Hepatocyte (in vitro differentiated cells): ENCODE results near the gene POU2F2. TPM values are rescaled to one million over a fixed set of nuclear protein-coding genes. Genes with fewer than 3 reads are reported as not detected.

ENCODE experiments used
- DNase-seq: peaks from one replicate; pipeline ENCODE4 v3.0.0-alpha.2; 2016; ENCODE audit warnings: low spot score
- H2AFZ ChIP-seq: fragments of 200-600 bp; sonication (generic); 2 replicates; pipeline ENCODE4 v1.6.0; 2016; ENCODE audit warnings: antibody characterized with exemption, mild to moderate bottlenecking
- H3K27ac ChIP-seq: fragments of 200-600 bp; sonication (generic); 2 replicates; pipeline ENCODE4 v1.5.1; 2016; ENCODE audit warnings: mild to moderate bottlenecking
- H3K27me3 ChIP-seq: fragments of 200-600 bp; sonication (generic); 2 replicates; pipeline ENCODE4 v1.6.1; 2016
- H3K36me3 ChIP-seq: fragments of 200-600 bp; sonication (generic); replicated peaks from 2 replicates; pipeline ENCODE4 v1.5.1; 2016; ENCODE audit warnings: low read depth; ENCODE audit not compliant: insufficient read depth
- H3K4me1 ChIP-seq: fragments of 200-600 bp; sonication (generic); 2 replicates; pipeline ENCODE4 v1.5.1; 2016; ENCODE audit warnings: mild to moderate bottlenecking, moderate library complexity; ENCODE audit not compliant: insufficient read depth
- H3K4me2 ChIP-seq: fragments of 200-600 bp; sonication (generic); 2 replicates; pipeline ENCODE4 v1.6.0; 2016
- H3K4me3 ChIP-seq: fragments of 200-600 bp; sonication (generic); 2 replicates; pipeline ENCODE4 v1.5.1; 2016; ENCODE audit warnings: mild to moderate bottlenecking
- H3K79me2 ChIP-seq: fragments of 200-600 bp; sonication (generic); 2 replicates; pipeline ENCODE4 v1.6.0; 2017; ENCODE audit warnings: mild to moderate bottlenecking
- H3K9me2 ChIP-seq: fragments of 200-600 bp; sonication (generic); replicated peaks from 2 replicates; pipeline ENCODE4 v1.6.0; 2017; ENCODE audit warnings: mild to moderate bottlenecking; ENCODE audit not compliant: insufficient read depth
- H3K9me3 ChIP-seq: fragments of 200-600 bp; sonication (generic); 2 replicates; pipeline ENCODE4 v1.5.1; 2016; ENCODE audit warnings: low read depth, mild to moderate bottlenecking
- H4K20me1 ChIP-seq: fragments of 200-600 bp; sonication (generic); 2 replicates; pipeline ENCODE4 v1.6.0; 2016; ENCODE audit warnings: mild to moderate bottlenecking; ENCODE audit not compliant: insufficient read depth, poor library complexity, severe bottlenecking
- CTCF ChIP-seq: fragments of 200-600 bp; sonication (generic); IDR thresholded peaks from 2 replicates; pipeline ENCODE4 v1.5.1; 2016; ENCODE audit warnings: antibody characterized with exemption, mild to moderate bottlenecking; ENCODE audit not compliant: poor library complexity
- EZH2 ChIP-seq: fragments of 200-600 bp; sonication (generic); IDR thresholded peaks from 2 replicates; pipeline ENCODE4 v1.6.1; 2016; ENCODE audit warnings: antibody characterized with exemption, mild to moderate bottlenecking, borderline replicate concordance
- EZH2phosphoT487 ChIP-seq: fragments of 200-600 bp; sonication (generic); IDR thresholded peaks from one replicate; pipeline ENCODE4 v1.6.1; 2018; ENCODE audit warnings: antibody characterized with exemption, mild to moderate bottlenecking, low read depth, moderate library complexity; ENCODE audit not compliant: unreplicated experiment, severe bottlenecking
- WGBS: methylation state at CpG from one replicate; pipeline ENCODE4 v1.1.6; 2016; ENCODE audit warnings: low lambda C conversion rate; ENCODE audit errors: missing lambda C conversion rate; 5-methylcytosine and 5-hydroxymethylcytosine counted together
- polyA plus RNA-seq: library from polyadenylated mRNA; unstranded; fragments of >200 nt; fragmentation: Nextera tagmentation; extraction: Ambion mirVana; gene quantifications from 2 replicates; pipeline ENCODE4 v1.2.1, GENCODE V29; 2016
- total RNA-seq: library from RNA; depleted of rRNA; stranded (reverse); fragments of >200 nt; gene quantifications from 2 replicates; pipeline ENCODE4 v1.2.3, GENCODE V29; 2014

Gene POU2F2
- total and polyA plus RNA-seq, 2 experiments from 2014 or later, result 0.15 TPM; not detected in 1

- Histone ChIP-seq H3K9me2 (no peaks in the 10 kb centered on the region), H3K4me3 (peak overlapping the region; percentile 62), H3K4me1 (peaks cover 3% of the 10 kb centered on the region), H3K4me2 (peak overlapping the region; percentile 98), H2AFZ (peak overlapping the region; percentile 57), H3K27me3 (peaks cover 70% of the 10 kb centered on the region), H4K20me1 (no peaks in the 10 kb centered on the region), H3K36me3 (no peaks in the 10 kb centered on the region), H3K27ac (no peak overlapping the region), H3K9me3 (no peaks in the 10 kb centered on the region), H3K79me2 (no peaks in the 10 kb centered on the region)
- 2% methylated on average over 17 of the region's 31 CpGs for WGBS
- no peak for DNase-seq
- TF ChIP-seq EZH2, result no peak
- TF ChIP-seq EZH2phosphoT487, result no peak
- TF ChIP-seq CTCF, result no peak
Measured at GRCh38 chr19:42176649-42176989, 44.4 kb upstream of the POU2F2 start.

- TF ChIP-seq EZH2 (peak; percentile 77), EZH2phosphoT487 (no peak)
- Histone ChIP-seq H3K4me2 (peak overlapping the region; percentile 98), H4K20me1 (no peaks in the 10 kb centered on the region)
Measured at GRCh38 chr19:42175952-42176648, 43.9 kb upstream of the POU2F2 start.

GRCh38 chr19:42174958-42175734, 42.9 kb upstream of the POU2F2 start:
- Histone ChIP-seq H2AFZ (no peak overlapping the region), H3K79me2 (no peaks in the 10 kb centered on the region), H3K9me3 (no peaks in the 10 kb centered on the region), H3K9me2 (no peaks in the 10 kb centered on the region), H3K36me3 (no peaks in the 10 kb centered on the region), H3K4me1 (peaks cover 3% of the 10 kb centered on the region), H4K20me1 (no peaks in the 10 kb centered on the region), H3K4me2 (no peak overlapping the region), H3K27me3 (peaks cover 57% of the 10 kb centered on the region), H3K27ac (no peak overlapping the region), H3K4me3 (no peak overlapping the region)
- TF ChIP-seq CTCF (no peak), EZH2phosphoT487 (no peak), EZH2 (no peak)
- WGBS, result 48% methylated on average over 6 of the region's 6 CpGs
- no peak for DNase-seq

More at GRCh38 chr19:42175952-42176648, 43.9 kb upstream of the POU2F2 start:
- peak overlapping the region; percentile 62 for H3K4me3 ChIP-seq
- peak; percentile 30 for DNase-seq
- H3K27me3 ChIP-seq, result peaks cover 67% of the 10 kb centered on the region
- WGBS, result 10% methylated on average over 23 of the region's 34 CpGs
- H3K36me3 ChIP-seq, result no peaks in the 10 kb centered on the region
- peaks cover 3% of the 10 kb centered on the region for H3K4me1 ChIP-seq
- no peaks in the 10 kb centered on the region for H3K9me2 ChIP-seq
- H2AFZ ChIP-seq, result peak overlapping the region; percentile 57
- no peak overlapping the region for H3K27ac ChIP-seq
- no peaks in the 10 kb centered on the region for H3K79me2 ChIP-seq
- H3K9me3 ChIP-seq, result no peaks in the 10 kb centered on the region

- H3K79me2 ChIP-seq, result no peaks in the 10 kb centered on the region
- no peaks in the 10 kb centered on the region for H3K36me3 ChIP-seq
- WGBS, result 91% methylated on average over 11 of the region's 11 CpGs
- TF ChIP-seq CTCF (no peak), EZH2phosphoT487 (no peak), EZH2 (no peak)
- H4K20me1 ChIP-seq, result no peaks in the 10 kb centered on the region
- no peak overlapping the region for H3K4me2 ChIP-seq
- no peak overlapping the region for H3K27ac ChIP-seq
- no peak for DNase-seq
- no peak overlapping the region for H3K4me3 ChIP-seq
- H3K27me3 ChIP-seq, result peaks cover 48% of the 10 kb centered on the region
- no peak overlapping the region for H2AFZ ChIP-seq
- no peaks in the 10 kb centered on the region for H3K9me3 ChIP-seq
- no peaks in the 10 kb centered on the region for H3K9me2 ChIP-seq
- peaks cover 3% of the 10 kb centered on the region for H3K4me1 ChIP-seq
Measured at GRCh38 chr19:42174188-42174587, 41.9 kb upstream of the POU2F2 start.
